H1 (cell line): ENCODE results near the gene FBXW10B.

Source experiments
- CEBPB ChIP-seq: IDR thresholded peaks from 2 replicates; pipeline ENCODE4 v1.6.1; 2012; ENCODE audit warnings: low read depth, low read length
- JUND ChIP-seq: IDR thresholded peaks from 2 replicates; pipeline ENCODE4 v1.6.1; 2011; ENCODE audit warnings: mild to moderate bottlenecking, improper control_type of control experiment, low read length
- POLR2A ChIP-seq, 2 experiments: IDR thresholded peaks; 1 replicate in 1 of 2; 2 replicates in 1 of 2; pipeline ENCODE4 v1.6.1; 2011; ENCODE audit warnings: low read depth in 2 of 2, low read length in 2 of 2, mild to moderate bottlenecking in 2 of 2; ENCODE audit errors: control extremely low read depth in 1 of 2
- RFX5 ChIP-seq: IDR thresholded peaks from 2 replicates; pipeline ENCODE4 v1.6.1; 2011; ENCODE audit warnings: low read depth, low read length, improper control_type of control experiment, borderline replicate concordance
- ZNF274 ChIP-seq: IDR thresholded peaks from 2 replicates; pipeline ENCODE4 v1.7.0; 2012; ENCODE audit warnings: low read length, borderline replicate concordance; ENCODE audit errors: extremely low read depth
- TF ChIP-seq, protein P1 (sequence below), 3 experiments: IDR thresholded peaks; 1 replicate in 2 of 3; 2 replicates in 1 of 3; pipeline versions ENCODE4 v1.5.1 to v1.6.1; 2011; ENCODE audit warnings: low read length in 3 of 3, mild to moderate bottlenecking in 3 of 3, inconsistent platforms in 2 of 3, low read depth in 1 of 3, moderate library complexity in 1 of 3; ENCODE audit not compliant: insufficient read depth in 1 of 3; ENCODE audit errors: control extremely low read depth in 1 of 3

- TF ChIP-seq JUND, result no peak
- TF ChIP-seq, protein P1, sequence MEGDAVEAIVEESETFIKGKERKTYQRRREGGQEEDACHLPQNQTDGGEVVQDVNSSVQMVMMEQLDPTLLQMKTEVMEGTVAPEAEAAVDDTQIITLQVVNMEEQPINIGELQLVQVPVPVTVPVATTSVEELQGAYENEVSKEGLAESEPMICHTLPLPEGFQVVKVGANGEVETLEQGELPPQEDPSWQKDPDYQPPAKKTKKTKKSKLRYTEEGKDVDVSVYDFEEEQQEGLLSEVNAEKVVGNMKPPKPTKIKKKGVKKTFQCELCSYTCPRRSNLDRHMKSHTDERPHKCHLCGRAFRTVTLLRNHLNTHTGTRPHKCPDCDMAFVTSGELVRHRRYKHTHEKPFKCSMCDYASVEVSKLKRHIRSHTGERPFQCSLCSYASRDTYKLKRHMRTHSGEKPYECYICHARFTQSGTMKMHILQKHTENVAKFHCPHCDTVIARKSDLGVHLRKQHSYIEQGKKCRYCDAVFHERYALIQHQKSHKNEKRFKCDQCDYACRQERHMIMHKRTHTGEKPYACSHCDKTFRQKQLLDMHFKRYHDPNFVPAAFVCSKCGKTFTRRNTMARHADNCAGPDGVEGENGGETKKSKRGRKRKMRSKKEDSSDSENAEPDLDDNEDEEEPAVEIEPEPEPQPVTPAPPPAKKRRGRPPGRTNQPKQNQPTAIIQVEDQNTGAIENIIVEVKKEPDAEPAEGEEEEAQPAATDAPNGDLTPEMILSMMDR (IDR thresholded peaks at IDR 0.05; ENCODE audit: control extremely low read depth in 1 of 3, insufficient read depth in 1 of 3, low read depth in 1 of 3, low read length in 3 of 3), result no peak
- TF ChIP-seq RFX5, result no peak
- no peak for TF ChIP-seq ZNF274
- no peak for TF ChIP-seq POLR2A (IDR thresholded peaks at IDR 0.05; ENCODE audit: control extremely low read depth in 1 of 2, low read depth in 2 of 2, low read length in 2 of 2)
- no peak for TF ChIP-seq CEBPB
These were observed 40.6 kb upstream of the FBXW10B start for GRCh38 chr17:15660077-15660476.
